HepG2 (cell line): ENCODE results near the gene ZC3H18. TPM values are rescaled to one million over a fixed set of nuclear protein-coding genes. Genes with fewer than 3 reads are reported as not detected.

Source experiments
- BRCA1 ChIP-seq: sonication (generic); formaldehyde crosslinking; IDR thresholded peaks from 2 replicates; pipeline ENCODE4 v1.4.0; 2020; ENCODE audit warnings: missing genetic modification reagents
- FOXA3 ChIP-seq: IDR thresholded peaks from 2 replicates; pipeline ENCODE4 v1.6.1; 2016; ENCODE audit warnings: missing genetic modification reagents, missing compliant biosample characterization
- IRF2 ChIP-seq: IDR thresholded peaks from 2 replicates; pipeline ENCODE4 v1.6.1; 2018; ENCODE audit warnings: missing genetic modification reagents, missing compliant biosample characterization
- LCORL ChIP-seq, 2 experiments: fragments of 450-650 bp in 1 of 2; sonication (generic) in 1 of 2; formaldehyde crosslinking in 1 of 2; IDR thresholded peaks; 2 replicates each; pipeline versions ENCODE4 v1.5.0 to v1.6.1; 2017 to 2020; ENCODE audit warnings: antibody characterized with exemption in 1 of 2, missing genetic modification reagents in 1 of 2
- MAX ChIP-seq: IDR thresholded peaks from 2 replicates; pipeline ENCODE4 v1.6.1; 2012; ENCODE audit warnings: inconsistent platforms
- MED8 ChIP-seq: sonication (generic); formaldehyde crosslinking; IDR thresholded peaks from 2 replicates; pipeline ENCODE4 v1.8.1; 2023; ENCODE audit warnings: mild to moderate bottlenecking, missing genetic modification reagents; ENCODE audit not compliant: insufficient replicate concordance
- MIER2 ChIP-seq: IDR thresholded peaks from 2 replicates; pipeline ENCODE4 v1.6.1; 2016; ENCODE audit warnings: missing biosample characterization, missing genetic modification reagents
- NCOR1 ChIP-seq: fragments of 200-600 bp; sonication (generic); IDR thresholded peaks from 2 replicates; pipeline ENCODE4 v1.7.0; 2017; ENCODE audit warnings: antibody characterized with exemption, low read length, borderline replicate concordance
- NPAS2 ChIP-seq: sonication (generic); formaldehyde crosslinking; IDR thresholded peaks from 2 replicates; pipeline ENCODE4 v1.8.0; 2022; ENCODE audit warnings: mild to moderate bottlenecking, missing genetic modification reagents, borderline replicate concordance
- NR2F2 ChIP-seq: IDR thresholded peaks from 2 replicates; pipeline ENCODE4 v1.6.1; 2012; ENCODE audit warnings: low read depth, inconsistent platforms, borderline replicate concordance
- NRL ChIP-seq: sonication (generic); formaldehyde crosslinking; IDR thresholded peaks from 2 replicates; pipeline ENCODE4 v1.5.0; 2020; ENCODE audit warnings: missing genetic modification reagents, mild to moderate bottlenecking, moderate library complexity, borderline replicate concordance
- PBX2 ChIP-seq: IDR thresholded peaks from 2 replicates; pipeline ENCODE4 v1.6.1; 2016; ENCODE audit warnings: control low read depth
- RARG ChIP-seq: sonication (generic); formaldehyde crosslinking; IDR thresholded peaks from 2 replicates; pipeline ENCODE4 v1.4.0; 2020; ENCODE audit warnings: low read depth, mild to moderate bottlenecking, missing genetic modification reagents
- REL ChIP-seq: sonication (generic); formaldehyde crosslinking; conservative IDR thresholded peaks from 2 replicates; pipeline ENCODE4 v1.8.0; 2022; ENCODE audit warnings: mild to moderate bottlenecking, missing genetic modification reagents, moderate library complexity
- RXRB ChIP-seq: IDR thresholded peaks from 2 replicates; pipeline ENCODE4 v1.6.1; 2016; ENCODE audit warnings: borderline replicate concordance, missing genetic modification reagents, missing compliant biosample characterization
- SOX6 ChIP-seq, 2 experiments: fragments of 450-650 bp in 1 of 2; sonication (generic) in 1 of 2; formaldehyde crosslinking in 1 of 2; IDR thresholded peaks; 2 replicates each; pipeline versions ENCODE4 v1.4.0 to v1.6.1; 2017 to 2020; ENCODE audit warnings: antibody characterized with exemption in 1 of 2, mild to moderate bottlenecking in 1 of 2, missing genetic modification reagents in 1 of 2
- XRCC5 ChIP-seq: fragments of 200-400 bp; formaldehyde crosslinking; optimal IDR thresholded peaks from 2 replicates; pipeline ENCODE3; 2017; ENCODE audit warnings: mild to moderate bottlenecking, low read length
- ZHX1 ChIP-seq: sonication (generic); formaldehyde crosslinking; IDR thresholded peaks from 2 replicates; pipeline ENCODE4 v1.8.1; 2022; ENCODE audit warnings: low read depth, mild to moderate bottlenecking, missing genetic modification reagents
- ZMYM3 ChIP-seq: sonication (generic); formaldehyde crosslinking; IDR thresholded peaks from 2 replicates; pipeline ENCODE4 v1.5.1; 2020; ENCODE audit warnings: mild to moderate bottlenecking, missing genetic modification reagents
- ZNF230 ChIP-seq: sonication (generic); formaldehyde crosslinking; IDR thresholded peaks from 2 replicates; pipeline ENCODE4 v1.4.0; 2020; ENCODE audit warnings: mild to moderate bottlenecking, missing genetic modification reagents
- ZNF343 ChIP-seq: sonication (generic); formaldehyde crosslinking; IDR thresholded peaks from 2 replicates; pipeline ENCODE4 v1.4.0; 2020; ENCODE audit warnings: mild to moderate bottlenecking, missing genetic modification reagents
- ZNF350 ChIP-seq: sonication (generic); formaldehyde crosslinking; IDR thresholded peaks from 2 replicates; pipeline ENCODE4 v1.4.0; 2020; ENCODE audit warnings: mild to moderate bottlenecking, low read depth, missing genetic modification reagents, borderline replicate concordance
- ZNF720 ChIP-seq: sonication (generic); formaldehyde crosslinking; IDR thresholded peaks from 2 replicates; pipeline ENCODE4 v1.4.0; 2020; ENCODE audit warnings: missing genetic modification reagents
- ZNF790 ChIP-seq: sonication (generic); formaldehyde crosslinking; IDR thresholded peaks from 2 replicates; pipeline ENCODE4 v1.8.0; 2022; ENCODE audit warnings: missing genetic modification reagents, mild to moderate bottlenecking, borderline replicate concordance
- polyA plus RNA-seq, 8 experiments: library from polyadenylated mRNA; depleted of rRNA in 3 of 8; stranded (reverse) in 7 of 8; unstranded in 1 of 8; fragments of >200 nt; fragmentation: Illumina TruSeq in 4 of 8; extraction: Trizol in 4 of 8; gene quantifications; 2 replicates each; pipeline versions ENCODE4 v1.2.1 to v1.2.3, GENCODE V29; 2011 to 2016; ENCODE audit warnings: low read depth in 4 of 8, missing spikeins in 1 of 8, mixed read lengths in 1 of 8; ENCODE audit not compliant: insufficient read depth in 1 of 8
- total RNA-seq, 5 experiments: library from RNA; depleted of rRNA; stranded (reverse); fragments of >200 nt; fragmentation: Illumina TruSeq; extraction: Trizol; gene quantifications; 2 replicates each; pipeline ENCODE4 v1.2.3, GENCODE V29; 2016; ENCODE audit warnings: low read depth in 1 of 5

ZC3H18 gene
- total and polyA plus RNA-seq, 2 of the 13 experiments (the other 11 are each of a cell fraction or from before 2014, with no cell fraction given): 11.2 to 27.4 TPM

- TF ChIP-seq BRCA1 (CRISPR knock-in tag): no peak
- peak; percentile 28; the same call in 1 of the 2 replicates for TF ChIP-seq FOXA3 (CRISPR knock-in tag)
- TF ChIP-seq MAX: peak; percentile 22; the same call in 1 of the 2 replicates
- peak; percentile 85 for TF ChIP-seq XRCC5
- TF ChIP-seq ZNF230: peak; percentile 44; the same call in 1 of the 2 replicates
- TF ChIP-seq RXRB: peak; percentile 45; the same call in 1 of the 2 replicates
- TF ChIP-seq NCOR1: no peak
- no peak for TF ChIP-seq ZHX1 (CRISPR knock-in tag)
- peak; percentile 92 for TF ChIP-seq MIER2
- TF ChIP-seq RARG (CRISPR knock-in tag): no peak
- no peak for TF ChIP-seq NR2F2
- TF ChIP-seq ZNF720 (CRISPR knock-in tag): no peak
- TF ChIP-seq LCORL (IDR thresholded peaks at IDR 0.05): no peak
- TF ChIP-seq LCORL (CRISPR knock-in tag; IDR thresholded peaks at IDR 0.05): 0 out of 2 replicates have a peak, but pooled peaks have one; percentile 53
- 0 out of 2 replicates have a peak, but pooled peaks have one; percentile 43 for TF ChIP-seq ZNF343 (CRISPR knock-in tag)
- no peak for TF ChIP-seq NPAS2 (CRISPR knock-in tag)
- TF ChIP-seq ZMYM3 (CRISPR knock-in tag): 0 out of 2 replicates have a peak, but pooled peaks have one; percentile 26
- no peak for TF ChIP-seq PBX2
- TF ChIP-seq REL (CRISPR knock-in tag): no peak
- no peak for TF ChIP-seq ZNF790
- TF ChIP-seq IRF2: no peak
- peak; percentile 67; the same call in 1 of the 2 replicates for TF ChIP-seq NRL (CRISPR knock-in tag)
- TF ChIP-seq MED8 (CRISPR knock-in tag): no peak
- no peak for TF ChIP-seq SOX6 (IDR thresholded peaks at IDR 0.05)
- peak; percentile 21; the same call in 1 of the 2 replicates for TF ChIP-seq SOX6 (CRISPR knock-in tag; IDR thresholded peaks at IDR 0.05)
- peak; percentile 50; the same call in 1 of the 2 replicates for TF ChIP-seq ZNF350 (CRISPR knock-in tag)
Measured at GRCh38 chr16:88558457-88559442, 11.5 kb upstream of the ZC3H18 start (continued).
